Stimulated activated naive CD4-positive, alpha-beta T cell (primary cell): Measurements from ENCODE around the gene DOCK3.
"Not testable (repeated sequence)": the region's sequence is repeated elsewhere in the genome, so short reads cannot be mapped to it uniquely, and the experiment has no call there.

Experiments used
- DNase-seq, 6 experiments: peaks; one replicate each; lab custom pipeline; 2025; lab: John Stamatoyannopoulos, UW

DOCK3 gene

GRCh38 chr3:51361746-51362145, 687.0 kb downstream of the DOCK3 start:
- DNase-seq, result no peak

DNA sequence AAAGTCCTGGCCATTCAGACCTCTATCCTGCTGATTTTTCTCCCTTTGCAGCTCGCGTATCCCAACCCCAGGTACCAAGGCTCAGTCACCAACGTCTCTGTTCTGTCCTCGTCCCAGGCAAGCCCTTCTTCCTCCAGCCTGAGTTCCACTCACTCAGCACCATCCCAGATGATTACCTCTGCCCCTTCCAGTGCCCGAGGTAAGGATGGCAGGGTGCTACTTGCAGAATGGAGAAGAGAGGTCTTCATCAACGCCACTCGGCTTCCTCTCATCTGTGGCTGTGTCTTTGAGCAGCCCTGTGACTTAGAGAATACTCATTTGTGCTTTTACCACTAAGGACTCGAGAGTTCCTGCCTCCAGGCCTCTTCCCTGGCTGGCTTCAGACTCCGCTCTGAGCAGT, 687.7 kb downstream of the DOCK3 start:
- no peak for DNase-seq

GRCh38 chr3:51368276-51368675, 693.5 kb downstream of the DOCK3 start:
- DNase-seq, result not testable (repeated sequence)

DNA sequence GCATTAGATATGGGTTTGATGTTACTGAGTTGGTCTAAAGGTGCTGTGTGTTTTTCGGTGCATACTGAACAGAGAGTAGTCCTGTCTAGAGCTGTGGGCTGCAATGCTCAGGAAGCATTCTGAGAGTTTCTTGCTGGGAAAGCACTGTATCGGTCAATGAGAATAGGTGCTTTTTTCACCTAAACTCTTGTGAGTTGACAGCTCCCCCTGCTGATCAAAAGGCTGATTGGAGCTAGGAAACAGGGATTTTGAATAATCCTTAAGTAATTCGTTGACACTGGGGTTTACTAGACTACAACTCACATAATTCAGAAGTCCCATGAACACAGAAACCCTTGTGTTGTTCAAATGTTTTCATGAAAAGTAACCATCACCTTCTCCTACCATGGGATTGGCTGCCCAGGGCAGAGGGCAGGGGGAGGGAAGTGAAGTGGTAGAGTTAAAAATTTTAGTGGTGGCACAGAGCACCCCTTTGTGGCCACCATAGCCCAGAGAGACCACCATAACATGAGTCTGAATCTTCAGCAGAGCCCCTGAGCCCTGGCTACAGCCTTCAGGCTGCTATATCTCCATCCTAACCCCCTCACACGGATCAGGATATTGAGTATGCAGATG, 697.3 kb downstream of the DOCK3 start:
- DNase-seq, result peak in 5 of 6 experiments; percentile 19 to 60 (median 22)

- no peak for DNase-seq
These were observed 699.1 kb downstream of the DOCK3 start for GRCh38 chr3:51373658-51374421.

- no peak for DNase-seq
These were observed 699.7 kb downstream of the DOCK3 start for GRCh38 chr3:51374456-51374855.

GRCh38 chr3:51375136-51375535, 700.4 kb downstream of the DOCK3 start:
- DNase-seq, result no peak

DNA sequence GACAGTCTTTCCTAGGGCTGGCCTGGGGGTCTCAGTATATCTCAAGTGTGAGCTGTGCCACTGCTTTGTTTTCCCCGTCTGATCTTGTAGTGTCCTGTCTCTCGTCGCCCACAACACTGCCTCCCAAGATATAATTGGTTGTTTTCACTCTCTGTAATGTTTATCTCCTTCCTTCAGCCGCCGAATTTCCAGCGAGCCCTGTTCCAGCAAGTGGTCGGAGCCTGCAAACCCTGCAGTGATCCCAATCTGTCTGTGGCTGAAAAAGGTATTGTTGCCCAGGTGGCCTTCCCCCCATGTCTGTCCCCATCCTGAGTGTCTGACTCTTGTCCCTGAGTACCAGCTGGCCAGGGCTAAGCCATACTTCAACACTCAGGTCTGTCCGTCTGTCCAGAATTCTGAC, 700.8 kb downstream of the DOCK3 start:
- DNase-seq, result no peak

DNA sequence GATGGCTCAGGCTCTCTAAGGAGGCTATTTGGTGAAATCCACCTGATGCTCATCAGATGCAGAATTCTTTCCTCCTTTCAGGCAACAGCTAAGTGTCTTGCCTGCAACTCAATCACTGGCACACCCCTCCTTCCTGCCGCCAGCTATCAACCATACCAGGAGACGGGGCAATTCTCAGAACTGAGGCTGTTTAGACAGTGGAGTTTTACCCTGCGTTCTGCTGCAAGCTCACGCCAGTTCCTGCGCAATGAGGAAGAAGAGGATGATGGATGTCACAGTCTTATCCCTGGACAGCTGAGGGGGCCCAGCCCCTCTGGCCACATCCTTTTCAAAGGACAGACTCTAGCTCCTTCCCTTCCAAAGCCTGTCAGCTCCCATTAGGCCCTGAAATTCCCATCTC, 703.3 kb downstream of the DOCK3 start:
- no peak for DNase-seq

- no peak for DNase-seq
These were observed 704.0 kb downstream of the DOCK3 start for GRCh38 chr3:51378726-51379125.

DNA sequence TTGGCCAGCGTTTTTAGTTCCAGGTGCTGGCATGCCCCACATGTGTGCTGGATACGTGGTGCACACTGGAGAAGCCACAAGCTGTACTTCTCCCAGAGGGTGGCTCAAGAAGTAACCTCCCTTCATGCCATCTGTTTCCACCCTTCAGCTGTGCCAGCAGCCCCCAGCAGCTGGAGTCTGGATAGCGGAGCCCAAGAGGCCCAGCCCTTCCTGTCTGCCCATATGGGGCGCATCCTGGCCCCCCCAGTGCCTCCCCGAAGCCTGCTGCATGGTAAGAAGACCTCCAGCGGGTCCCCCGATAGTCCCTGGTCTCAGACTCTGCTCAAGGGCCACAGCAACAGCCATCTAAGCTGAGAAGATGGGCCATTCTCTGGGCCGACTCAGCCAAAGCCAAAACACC, 704.6 kb downstream of the DOCK3 start:
- no peak for DNase-seq

- DNase-seq, result no peak
These were observed 705.2 kb downstream of the DOCK3 start for GRCh38 chr3:51379746-51380455.

- DNase-seq, result no peak
These were observed 706.0 kb downstream of the DOCK3 start for GRCh38 chr3:51380601-51381332.

DNA sequence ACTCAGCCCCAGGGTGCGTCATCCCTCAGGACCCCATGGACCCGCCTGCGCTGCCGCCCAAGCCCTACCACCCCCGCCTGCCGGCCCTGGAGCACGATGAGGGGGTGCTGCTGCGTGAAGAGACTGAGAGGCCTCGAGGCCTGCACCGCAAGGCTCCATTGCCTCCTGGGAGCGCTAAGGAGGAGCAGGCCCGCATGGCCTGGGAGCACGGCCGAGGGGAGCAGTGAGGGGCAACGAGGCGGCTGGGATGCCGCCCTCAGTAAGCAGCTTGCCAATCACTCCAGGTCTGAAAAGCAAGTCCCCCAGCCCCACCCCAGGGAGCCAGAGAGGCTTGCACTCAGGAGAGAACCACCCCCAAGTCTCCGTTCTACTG, 706.6 kb downstream of the DOCK3 start:
- no peak for DNase-seq

- no peak for DNase-seq
These were observed 707.5 kb downstream of the DOCK3 start for GRCh38 chr3:51382076-51382745.

- DNase-seq, result no peak
These were observed 708.3 kb downstream of the DOCK3 start for GRCh38 chr3:51382947-51383578.

- no peak for DNase-seq
These were observed 709.5 kb downstream of the DOCK3 start for GRCh38 chr3:51384055-51384725.

DNA sequence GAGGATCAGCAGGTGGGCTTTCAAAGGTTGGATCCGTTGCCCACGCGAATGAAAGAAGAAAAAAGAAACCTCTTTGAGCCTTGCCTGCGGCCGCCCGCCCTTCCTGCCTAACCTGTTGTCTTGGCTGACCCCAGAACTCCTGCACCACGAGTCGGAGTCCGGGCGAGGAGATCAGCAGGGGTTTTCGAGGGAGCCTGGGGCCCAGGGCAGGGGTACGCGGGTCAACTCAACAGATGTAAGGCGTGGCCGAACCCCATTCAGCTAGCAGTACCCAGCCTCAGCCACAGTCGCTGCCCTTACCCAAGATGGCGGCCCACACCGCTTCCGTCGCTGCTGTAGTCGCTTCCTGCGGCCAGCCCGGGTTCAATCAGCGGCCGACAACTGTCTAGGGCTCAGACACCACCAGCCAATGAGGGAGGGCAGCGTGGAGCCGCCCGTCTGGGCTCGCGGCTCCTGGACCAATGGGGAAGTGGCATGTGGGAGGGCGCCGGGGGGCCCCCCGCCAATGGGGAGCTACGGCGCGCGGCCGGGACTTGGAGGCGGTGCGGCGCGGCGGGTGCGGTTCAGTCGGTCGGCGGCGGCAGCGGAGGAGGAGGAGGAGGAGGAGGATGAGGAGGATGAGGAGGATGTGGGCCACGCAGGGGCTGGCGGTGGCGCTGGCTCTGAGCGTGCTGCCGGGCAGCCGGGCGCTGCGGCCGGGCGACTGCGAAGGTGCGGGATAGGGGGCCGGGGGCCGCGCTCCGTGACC, 710.2 kb downstream of the DOCK3 start, which contains the start of gene MANF:
MANF (plus strand) TSS at position 566 of the 748 bp plus-strand sequence; CDS start at position 618, 52 bp downstream.
- DNase-seq, result peak; percentile 93 to 97 (median 96)

GRCh38 chr3:51385621-51386091, 710.9 kb downstream of the DOCK3 start:
- peak in 2 of 6 experiments; percentile 30 to 52 for DNase-seq
